Ishikawa (cell line): ENCODE measurements around the gene TRAIP.
A peak's percentile ranks its signal among the peaks of the same experiment; 100 is the strongest.

Source experiments
- CEBPB ChIP-seq: IDR thresholded peaks from 2 replicates; pipeline ENCODE4 v1.6.1; 2012
- CREB1 ChIP-seq: IDR thresholded peaks from 2 replicates; pipeline ENCODE4 v1.6.1; 2012; ENCODE audit warnings: low read depth
- EGR1 ChIP-seq: IDR thresholded peaks from 2 replicates; pipeline ENCODE4 v1.6.1; 2012
- EP300 ChIP-seq: IDR thresholded peaks from 2 replicates; pipeline ENCODE4 v1.6.1; 2012; ENCODE audit warnings: borderline replicate concordance
- FOXM1 ChIP-seq: IDR thresholded peaks from 2 replicates; pipeline ENCODE4 v1.6.1; 2012; ENCODE audit warnings: low read depth, borderline replicate concordance
- NFIC ChIP-seq: IDR thresholded peaks from 2 replicates; pipeline ENCODE4 v1.6.1; 2012
- RAD21 ChIP-seq: IDR thresholded peaks from 2 replicates; pipeline ENCODE4 v1.6.1; 2012; ENCODE audit warnings: low read depth
- TAF1 ChIP-seq: IDR thresholded peaks from 2 replicates; pipeline ENCODE4 v1.6.1; 2012; ENCODE audit warnings: low read depth, mild to moderate bottlenecking
- TCF12 ChIP-seq: IDR thresholded peaks from 2 replicates; pipeline ENCODE4 v1.6.1; 2012; ENCODE audit warnings: low read depth
- TEAD4 ChIP-seq: IDR thresholded peaks from 2 replicates; pipeline ENCODE4 v1.6.1; 2012
- USF1 ChIP-seq: IDR thresholded peaks from 2 replicates; pipeline ENCODE4 v1.6.1; 2012
- YY1 ChIP-seq: IDR thresholded peaks from 2 replicates; pipeline ENCODE4 v1.6.1; 2012; ENCODE audit warnings: low read depth
- ZBTB7A ChIP-seq: IDR thresholded peaks from 2 replicates; pipeline ENCODE4 v1.6.1; 2012; ENCODE audit warnings: low read depth
- TF ChIP-seq, protein P1 (sequence below): IDR thresholded peaks from 2 replicates; pipeline ENCODE4 v1.6.1; 2012
- TF ChIP-seq, protein P2 (sequence below): IDR thresholded peaks from 2 replicates; pipeline ENCODE4 v1.6.1; 2012; ENCODE audit warnings: low read depth, mild to moderate bottlenecking

TRAIP gene

DNA sequence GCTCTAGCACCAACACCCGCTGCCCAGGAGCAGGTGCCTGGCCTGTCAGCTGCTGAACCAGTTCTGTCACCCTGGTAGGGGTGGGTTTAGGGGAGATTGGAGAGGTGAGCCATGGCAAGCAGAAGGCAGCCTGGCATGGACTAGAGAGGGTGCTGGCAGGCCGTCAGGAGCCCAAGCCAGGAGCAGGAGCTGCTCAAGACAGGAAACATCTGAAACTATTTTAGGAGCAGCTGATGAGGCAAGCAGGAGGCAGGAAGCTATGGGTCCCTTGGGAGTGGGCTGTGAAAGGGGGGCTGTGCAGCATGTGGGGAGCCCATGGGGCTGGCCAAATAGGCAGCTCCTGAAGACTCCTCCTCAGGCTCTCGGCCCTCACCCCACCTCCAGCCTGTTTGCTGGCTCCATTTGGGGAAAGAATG, 51.0 kb downstream of the TRAIP start:
- TF ChIP-seq TAF1 (no peak), RAD21 (no peak), FOXM1 (no peak), CEBPB (no peak)

- TF ChIP-seq EGR1: no peak
- TF ChIP-seq EP300: no peak
- TF ChIP-seq USF1: no peak
- TF ChIP-seq CEBPB: no peak
- TF ChIP-seq ZBTB7A: no peak
- TF ChIP-seq RAD21: no peak
- TF ChIP-seq NFIC: no peak
- TF ChIP-seq FOXM1: no peak
- no peak for TF ChIP-seq TEAD4
Observed at GRCh38 chr3:49804141-49805041, 52.0 kb downstream of the TRAIP start.

GRCh38 chr3:49803465-49804140, 52.8 kb downstream of the TRAIP start:
- TF ChIP-seq ZBTB7A (no peak), TEAD4 (0 out of 2 replicates have a peak, but pooled peaks have one; percentile 34), TAF1 (no peak)
- TF ChIP-seq, protein P1, sequence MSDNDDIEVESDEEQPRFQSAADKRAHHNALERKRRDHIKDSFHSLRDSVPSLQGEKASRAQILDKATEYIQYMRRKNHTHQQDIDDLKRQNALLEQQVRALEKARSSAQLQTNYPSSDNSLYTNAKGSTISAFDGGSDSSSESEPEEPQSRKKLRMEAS: 0 out of 2 replicates have a peak, but pooled peaks have one; percentile 12

DNA sequence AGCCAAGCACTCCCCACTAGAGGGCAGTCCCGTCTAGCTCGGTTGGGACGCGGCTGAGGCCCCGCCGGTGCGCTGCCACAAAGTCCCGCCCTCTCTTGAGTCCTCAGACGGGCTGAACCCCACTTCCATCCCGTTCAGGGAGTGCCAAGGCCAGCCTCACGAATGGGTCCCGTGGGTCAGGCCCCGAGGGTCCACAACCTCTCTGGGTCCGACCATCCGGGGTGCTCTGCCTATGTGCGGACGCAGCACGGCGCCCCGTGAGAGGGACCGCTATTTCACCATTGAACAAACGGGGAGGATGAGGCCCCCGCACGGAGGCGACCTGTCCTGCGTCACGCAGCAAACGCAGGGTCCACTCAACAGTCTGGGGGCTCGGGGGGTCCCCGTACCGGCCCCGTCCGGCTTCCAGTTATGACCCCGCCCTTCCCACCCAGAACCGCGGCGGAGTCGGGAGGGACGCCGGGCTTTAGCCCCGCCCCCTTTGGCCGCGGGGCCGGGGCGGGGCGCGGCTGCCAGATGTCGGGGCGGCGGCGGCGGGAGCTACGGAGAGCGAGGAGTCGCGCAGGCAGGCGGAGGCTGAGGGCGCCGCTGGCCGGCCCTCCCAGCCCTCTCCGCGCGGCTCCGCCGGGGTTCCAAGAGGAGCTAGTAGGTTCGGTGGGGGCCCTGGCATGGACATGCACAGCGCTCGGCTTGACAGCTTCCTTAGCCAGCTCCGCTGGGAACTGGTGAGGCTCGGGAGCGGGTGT, 53.5 kb downstream of the TRAIP start, which contains the start of gene INKA1:
Gene INKA1 (plus strand): TSS at position 543 of the 746 bp plus-strand sequence. CDS start 132 bp downstream, at position 675.
- peak; percentile 89 for TF ChIP-seq RAD21
- 0 out of 2 replicates have a peak, but pooled peaks have one; percentile 15 for TF ChIP-seq YY1
- no peak for TF ChIP-seq CREB1
- no peak for TF ChIP-seq EGR1
- TF ChIP-seq ZBTB7A: peak; percentile 76; the same call in 1 of the 2 replicates
- no peak for TF ChIP-seq TAF1
- TF ChIP-seq, protein P1: peak; percentile 43

- no peak for TF ChIP-seq USF1
- no peak for TF ChIP-seq TEAD4
- no peak for TF ChIP-seq NFIC
- no peak for TF ChIP-seq YY1
- TF ChIP-seq, protein P2, sequence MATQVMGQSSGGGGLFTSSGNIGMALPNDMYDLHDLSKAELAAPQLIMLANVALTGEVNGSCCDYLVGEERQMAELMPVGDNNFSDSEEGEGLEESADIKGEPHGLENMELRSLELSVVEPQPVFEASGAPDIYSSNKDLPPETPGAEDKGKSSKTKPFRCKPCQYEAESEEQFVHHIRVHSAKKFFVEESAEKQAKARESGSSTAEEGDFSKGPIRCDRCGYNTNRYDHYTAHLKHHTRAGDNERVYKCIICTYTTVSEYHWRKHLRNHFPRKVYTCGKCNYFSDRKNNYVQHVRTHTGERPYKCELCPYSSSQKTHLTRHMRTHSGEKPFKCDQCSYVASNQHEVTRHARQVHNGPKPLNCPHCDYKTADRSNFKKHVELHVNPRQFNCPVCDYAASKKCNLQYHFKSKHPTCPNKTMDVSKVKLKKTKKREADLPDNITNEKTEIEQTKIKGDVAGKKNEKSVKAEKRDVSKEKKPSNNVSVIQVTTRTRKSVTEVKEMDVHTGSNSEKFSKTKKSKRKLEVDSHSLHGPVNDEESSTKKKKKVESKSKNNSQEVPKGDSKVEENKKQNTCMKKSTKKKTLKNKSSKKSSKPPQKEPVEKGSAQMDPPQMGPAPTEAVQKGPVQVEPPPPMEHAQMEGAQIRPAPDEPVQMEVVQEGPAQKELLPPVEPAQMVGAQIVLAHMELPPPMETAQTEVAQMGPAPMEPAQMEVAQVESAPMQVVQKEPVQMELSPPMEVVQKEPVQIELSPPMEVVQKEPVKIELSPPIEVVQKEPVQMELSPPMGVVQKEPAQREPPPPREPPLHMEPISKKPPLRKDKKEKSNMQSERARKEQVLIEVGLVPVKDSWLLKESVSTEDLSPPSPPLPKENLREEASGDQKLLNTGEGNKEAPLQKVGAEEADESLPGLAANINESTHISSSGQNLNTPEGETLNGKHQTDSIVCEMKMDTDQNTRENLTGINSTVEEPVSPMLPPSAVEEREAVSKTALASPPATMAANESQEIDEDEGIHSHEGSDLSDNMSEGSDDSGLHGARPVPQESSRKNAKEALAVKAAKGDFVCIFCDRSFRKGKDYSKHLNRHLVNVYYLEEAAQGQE: no peak
- no peak for TF ChIP-seq RAD21
- TF ChIP-seq TAF1: no peak
- TF ChIP-seq ZBTB7A: no peak
- TF ChIP-seq TCF12: no peak
- no peak for TF ChIP-seq CEBPB
- no peak for TF ChIP-seq FOXM1
- TF ChIP-seq, protein P1: no peak
- no peak for TF ChIP-seq EGR1
- TF ChIP-seq EP300: no peak
- no peak for TF ChIP-seq CREB1
Observed at GRCh38 chr3:49801160-49801559, 55.2 kb downstream of the TRAIP start.

DNA sequence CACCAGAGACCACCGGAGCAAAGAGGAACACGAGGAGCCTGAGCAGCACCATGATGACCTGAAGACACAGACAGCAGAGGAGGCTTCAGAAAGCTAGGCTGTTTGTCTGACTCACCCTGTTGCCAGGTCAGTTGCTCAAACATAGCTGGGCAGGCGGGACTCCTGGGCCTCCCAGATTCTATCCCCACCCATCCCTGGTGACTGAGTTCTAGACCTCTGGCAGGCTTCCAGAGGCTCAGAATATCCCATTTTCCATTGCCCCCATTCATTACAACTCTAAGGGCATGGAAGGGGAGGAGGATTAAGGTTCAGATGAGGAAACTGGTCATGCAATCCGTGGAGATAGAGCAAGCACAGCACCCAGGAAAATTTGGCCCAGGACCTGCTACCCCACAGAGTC, 56.6 kb downstream of the TRAIP start, which contains the start of gene CDHR4:
Gene CDHR4 (minus strand): TSS at position 113 of the 400 bp plus-strand sequence. CDS start 61 bp downstream, at position 52.
- TF ChIP-seq, protein P1: no peak
- no peak for TF ChIP-seq EGR1
- TF ChIP-seq TCF12: no peak
- no peak for TF ChIP-seq TAF1
- TF ChIP-seq EP300: no peak
- TF ChIP-seq NFIC: no peak
- TF ChIP-seq FOXM1: no peak
- TF ChIP-seq, protein P2: no peak
- TF ChIP-seq TEAD4: no peak
- TF ChIP-seq USF1: no peak
- TF ChIP-seq CREB1: no peak
- TF ChIP-seq CEBPB: no peak
